Head of caudate nucleus (tissue), 42 donors: ENCODE results near the gene STK32B.

Experiments
- DNase-seq, 42 donors: peaks; one replicate each; pipeline versions ENCODE4 v3.0.0 to v3.0.0-alpha.2; 2020 to 2021; ENCODE audit warnings: mixed read lengths in 7 of 42
- intact Hi-C: fragments of 100-400 bp; cut with DNase I; formaldehyde crosslinking; loops from one replicate; pipeline ENCODE4 v1.15.0; 2022

Gene STK32B

GRCh38 chr4:5185551-5185950 lies 134.3 kb downstream of the STK32B start:
- no peak for DNase-seq
- intact Hi-C loops = no loop called here

DNA sequence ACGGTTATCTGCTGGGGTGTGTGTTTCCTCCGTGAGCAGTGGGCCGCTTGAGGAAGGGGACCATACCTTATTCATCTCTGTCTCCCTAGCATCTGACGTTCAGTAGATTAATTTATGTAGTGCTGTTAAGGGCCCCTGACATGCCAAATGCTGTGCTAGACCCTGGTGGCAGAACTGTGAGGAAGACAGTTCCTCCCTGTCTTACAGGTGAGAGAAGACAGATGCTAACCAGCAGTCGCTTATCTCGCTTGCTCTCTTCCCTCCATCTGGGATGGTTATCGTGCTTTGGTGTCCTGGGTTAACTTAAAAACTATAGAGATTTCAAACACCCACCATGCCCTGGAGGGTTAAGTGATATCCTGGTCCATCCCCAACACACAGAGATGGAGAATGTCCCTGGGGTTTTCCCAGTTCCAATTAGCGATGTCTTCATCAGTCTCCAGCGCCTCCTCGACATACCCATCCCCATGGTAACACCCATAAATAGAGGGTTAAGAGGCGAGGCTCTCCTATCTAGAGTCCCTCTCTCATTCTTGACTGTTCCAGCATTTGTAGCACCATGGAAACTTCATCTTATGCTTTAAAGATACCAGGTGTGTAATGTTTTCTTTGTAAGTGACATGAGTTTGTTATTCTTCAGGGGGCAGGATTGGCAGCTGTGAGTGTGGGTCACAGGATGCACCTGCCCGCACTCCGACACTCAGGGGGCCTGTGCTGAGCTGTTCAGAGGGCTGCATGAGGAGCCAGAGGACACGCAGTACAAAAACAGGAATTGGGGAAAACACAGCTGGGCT lies 135.2 kb downstream of the STK32B start:
- no peak for DNase-seq
- intact Hi-C loops = no loop called here

- intact Hi-C loops = no loop called here
- no peak for DNase-seq
Observed at GRCh38 chr4:5188130-5188529, 136.8 kb downstream of the STK32B start.

DNA sequence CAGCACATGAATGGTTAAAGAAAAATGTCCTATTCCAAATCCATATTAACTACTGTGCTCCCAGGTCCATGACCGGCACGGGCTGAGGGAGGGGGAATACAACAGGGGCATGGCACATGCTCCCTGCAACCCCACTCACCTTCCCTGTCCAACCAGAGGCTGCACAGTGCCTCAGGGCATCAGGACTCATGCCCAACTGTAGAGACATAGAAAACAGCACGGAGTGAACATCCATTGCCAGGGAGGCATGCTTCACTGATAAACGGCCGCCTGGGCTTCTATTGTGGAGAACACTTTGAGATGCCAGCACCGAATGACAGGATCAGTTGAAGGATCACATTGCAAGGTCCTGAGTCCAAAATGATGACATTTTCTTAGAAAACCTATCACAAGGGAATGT lies 140.6 kb downstream of the STK32B start:
- no peak for DNase-seq
- intact Hi-C loops = no loop called here

GRCh38 chr4:5192271-5192670 lies 141.0 kb downstream of the STK32B start:
- intact Hi-C loops = no loop called here
- no peak for DNase-seq

DNA sequence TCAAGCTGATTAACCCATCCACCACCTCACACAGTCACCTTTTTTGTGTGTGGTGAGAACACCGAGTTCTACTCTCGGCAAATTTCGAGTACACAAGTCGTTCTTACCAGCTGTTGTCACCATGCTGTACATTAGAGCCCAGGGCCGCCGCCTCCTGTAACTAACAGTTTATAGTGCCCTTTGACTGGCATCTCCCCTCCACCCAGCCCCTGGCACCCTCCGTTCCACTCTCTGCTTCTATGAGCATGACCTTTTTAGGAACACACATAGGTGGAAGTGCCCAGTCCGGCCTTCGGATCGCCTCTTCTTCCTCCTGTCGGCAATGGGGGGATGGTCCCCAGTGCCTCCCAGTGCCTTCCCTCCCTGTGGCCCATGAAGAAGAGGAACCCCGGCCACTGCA lies 141.4 kb downstream of the STK32B start:
- intact Hi-C loops = no loop called here
- DNase-seq = no peak

DNA sequence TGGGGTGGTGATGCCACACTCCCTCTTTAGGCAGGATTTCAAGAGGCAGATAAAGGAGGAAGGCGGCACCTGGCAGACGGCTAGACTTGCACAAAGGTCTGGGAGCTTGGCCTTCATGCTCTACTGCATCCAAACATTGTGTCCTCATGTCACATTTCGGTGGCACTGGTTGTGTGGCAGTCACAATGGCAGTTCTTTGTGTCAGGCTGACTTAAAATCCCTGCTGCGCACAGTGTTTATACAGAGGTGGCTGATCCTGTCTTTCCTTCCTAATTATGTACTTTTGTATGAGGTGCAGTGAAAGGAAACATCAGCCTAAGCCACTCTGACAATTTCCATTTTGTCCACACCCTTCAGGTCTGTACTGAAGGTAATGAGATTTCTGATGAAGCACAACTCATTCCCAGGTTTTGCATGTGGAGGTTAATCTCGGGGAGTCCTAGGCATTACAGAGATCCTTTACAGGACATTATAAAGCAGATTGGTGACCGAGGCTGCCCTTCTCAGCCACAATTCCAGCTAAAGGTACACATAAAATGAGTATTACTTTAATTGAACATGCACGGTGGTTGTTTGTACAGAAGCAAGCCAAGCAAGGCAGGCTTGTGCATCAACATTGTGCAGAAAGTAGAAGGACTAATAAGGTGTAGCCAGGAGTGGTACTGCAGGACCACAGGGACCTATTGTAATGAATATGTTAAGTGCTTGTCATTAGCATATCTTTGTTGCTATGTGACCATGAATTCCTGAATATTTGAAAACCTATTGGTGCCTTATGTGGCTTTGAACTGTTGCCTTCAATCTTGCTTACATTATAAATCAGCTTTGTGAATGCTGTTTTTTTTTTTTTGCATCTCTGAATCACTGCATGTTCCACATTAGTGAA lies 147.6 kb downstream of the STK32B start:
- DNase-seq = no peak
- intact Hi-C loops = no loop called here

DNA sequence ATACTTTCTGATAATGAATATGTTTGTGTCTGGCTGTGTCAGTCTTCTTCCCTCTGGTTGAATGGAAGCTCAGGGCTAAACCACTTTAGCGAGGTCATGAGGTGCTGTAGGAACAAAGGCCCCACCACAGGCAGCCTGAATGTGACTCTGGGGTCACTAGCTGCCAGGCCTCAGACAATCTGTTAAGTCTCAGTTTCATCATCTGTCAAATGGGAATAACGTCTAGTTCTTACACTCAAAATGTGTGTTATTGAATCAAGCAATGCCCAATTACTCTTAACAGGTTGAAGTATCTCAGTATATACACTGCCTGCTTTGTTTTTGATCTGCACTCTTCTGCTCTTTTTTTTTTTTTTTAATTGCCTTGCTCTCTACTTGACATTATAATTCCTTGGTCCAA lies 148.6 kb downstream of the STK32B start:
- no peak for DNase-seq
- intact Hi-C loops = no loop called here

DNA sequence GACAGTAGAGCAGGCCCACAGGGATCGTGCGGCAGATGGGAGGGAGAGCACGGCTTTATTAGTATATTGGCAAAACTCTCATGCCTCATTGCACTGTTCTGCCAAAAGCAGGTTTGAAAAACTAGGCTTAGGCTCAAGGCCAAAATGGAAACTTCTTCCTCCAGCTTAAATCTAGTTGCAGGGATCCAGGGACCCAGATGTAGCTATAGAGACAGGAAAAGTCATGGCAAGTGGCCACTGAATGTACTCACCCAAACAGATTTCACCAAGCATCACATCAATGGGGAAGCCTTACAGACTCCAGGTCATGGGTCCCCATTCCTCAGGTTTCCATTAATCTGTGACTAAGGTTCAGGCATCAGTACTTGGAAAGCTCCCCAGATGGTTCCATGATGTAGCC lies 149.2 kb downstream of the STK32B start:
- intact Hi-C loops = no loop called here

DNA sequence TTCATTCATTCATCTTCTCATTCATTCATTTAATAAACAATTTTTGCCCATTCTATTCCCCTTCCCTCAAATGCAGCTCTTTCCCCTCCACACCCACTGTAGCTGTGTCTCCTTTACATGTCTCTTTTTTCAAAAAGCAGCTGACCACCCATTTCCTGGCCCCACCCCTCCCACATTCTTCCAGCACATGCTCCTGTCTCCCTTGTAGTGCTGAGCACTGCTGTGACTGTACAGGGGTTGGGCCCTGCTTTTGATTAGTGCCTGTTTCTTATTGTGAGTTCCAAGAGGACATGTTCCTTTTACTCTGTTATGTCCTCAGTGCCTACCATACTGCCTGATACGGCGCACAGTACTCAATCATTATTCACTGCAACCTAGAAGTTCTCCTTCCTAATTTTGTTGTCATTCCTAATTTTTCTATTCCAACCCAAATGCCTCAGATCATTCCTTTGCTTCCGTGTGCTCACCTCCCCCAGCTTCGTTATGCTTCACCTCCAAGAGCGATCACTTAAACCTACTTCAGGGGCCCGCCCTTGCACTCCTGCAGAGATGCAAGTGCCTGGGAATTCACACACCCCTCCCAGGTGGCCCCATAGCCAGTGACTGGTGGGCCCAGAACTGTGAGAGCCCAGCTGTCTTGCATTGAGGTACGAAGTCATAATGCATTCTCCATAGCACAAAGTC lies 152.2 kb downstream of the STK32B start:
- no peak for DNase-seq
- intact Hi-C loops = no loop called here

More for the DNA sequence above, 149.2 kb downstream of the STK32B start:
- DNase-seq = no peak

- peak in 1 of 42 donors; percentile 5 for DNase-seq
- intact Hi-C loops = no loop called here
Observed at GRCh38 chr4:5203993-5204310, 152.7 kb downstream of the STK32B start.

DNA sequence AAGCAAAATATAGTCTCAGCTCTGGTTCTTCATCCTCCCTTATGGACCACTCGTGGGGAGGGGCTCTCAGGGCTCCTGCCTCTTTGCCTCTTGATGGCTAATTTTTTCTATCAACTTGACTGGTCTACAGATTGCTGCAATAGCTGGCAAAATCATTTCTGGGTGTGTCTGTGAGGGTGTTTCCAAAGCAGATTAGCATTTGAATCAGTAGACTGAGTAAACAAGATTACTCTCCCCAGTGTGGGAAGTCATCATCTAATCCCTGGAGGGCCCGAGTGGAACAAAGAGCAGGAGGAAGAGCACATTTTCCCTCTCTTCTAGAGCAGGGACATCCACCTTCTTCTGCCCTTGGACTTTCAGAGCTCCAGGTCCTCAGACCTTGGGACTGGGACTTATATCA lies 153.5 kb downstream of the STK32B start:
- intact Hi-C loops = no loop called here
- no peak for DNase-seq

- DNase-seq = peak; percentile 55 to 94 (median 76)
- intact Hi-C loops = no loop called here
Observed at GRCh38 chr4:5206016-5206790, 154.9 kb downstream of the STK32B start.

GRCh38 chr4:5209862-5210261 lies 158.6 kb downstream of the STK32B start:
- no peak for DNase-seq
- intact Hi-C loops = no loop called here

DNA sequence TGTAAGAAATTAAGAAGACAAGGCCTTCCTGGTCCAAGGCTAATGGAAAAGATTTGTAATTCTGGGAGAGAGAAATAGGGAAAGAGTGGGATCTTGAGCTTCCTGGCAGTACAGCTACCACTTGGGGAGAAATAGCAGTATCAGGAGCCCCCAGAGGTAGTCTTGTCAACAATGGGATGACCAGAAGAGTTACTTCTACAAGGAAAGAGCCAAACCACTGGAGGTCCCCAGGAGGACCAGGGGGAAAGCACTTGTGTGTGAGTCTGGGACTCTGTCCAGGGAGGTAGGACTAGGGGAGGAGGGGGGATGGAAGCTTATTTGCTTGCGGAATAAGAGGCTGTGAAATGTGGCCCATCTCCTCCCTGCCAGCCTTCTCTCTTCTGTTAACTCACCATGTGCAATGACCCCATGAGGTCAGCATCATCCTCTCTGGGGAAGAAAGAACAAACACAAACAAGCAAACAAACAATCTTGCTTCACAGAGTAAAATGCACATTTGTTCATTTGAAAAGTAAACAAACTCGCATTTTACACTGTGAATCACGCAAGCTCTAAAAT lies 160.1 kb downstream of the STK32B start:
- DNase-seq = no peak
- intact Hi-C loops = no loop called here

DNA sequence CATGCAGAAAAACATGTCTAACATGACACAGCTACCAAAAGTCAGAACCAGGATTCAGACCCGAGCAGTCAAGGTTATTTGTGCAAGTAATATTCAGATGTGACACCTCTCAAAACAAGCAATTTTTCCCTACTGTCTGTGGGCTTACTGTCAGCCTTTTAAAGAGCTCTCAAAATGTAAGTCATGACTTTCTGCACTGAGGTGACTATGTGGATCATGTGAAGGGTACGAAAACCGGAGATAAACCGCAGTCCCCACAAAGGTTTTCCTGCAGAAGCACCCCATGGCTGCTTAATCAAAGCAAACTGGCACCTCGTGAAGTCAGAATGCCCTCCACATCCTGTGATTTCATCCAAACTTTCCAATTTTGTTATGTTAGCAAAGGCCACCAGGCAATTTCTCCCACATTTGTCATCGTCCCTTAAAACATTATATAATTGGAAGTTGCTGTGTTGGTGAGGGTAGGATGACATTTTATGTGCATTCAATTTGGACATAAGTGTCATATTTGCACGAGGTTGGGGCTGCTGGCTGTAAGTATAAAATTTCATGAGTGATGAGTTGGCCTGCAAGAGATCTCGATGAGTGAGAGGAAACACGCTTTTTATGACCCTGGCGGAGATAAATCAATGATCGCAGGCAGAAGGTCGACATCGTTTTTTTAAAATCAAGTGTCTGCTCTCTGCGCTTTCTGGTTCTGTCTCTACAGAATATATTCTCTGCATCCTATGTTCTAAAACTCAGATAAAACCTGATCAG lies 161.2 kb downstream of the STK32B start:
- no peak for DNase-seq
- intact Hi-C loops = no loop called here

DNA sequence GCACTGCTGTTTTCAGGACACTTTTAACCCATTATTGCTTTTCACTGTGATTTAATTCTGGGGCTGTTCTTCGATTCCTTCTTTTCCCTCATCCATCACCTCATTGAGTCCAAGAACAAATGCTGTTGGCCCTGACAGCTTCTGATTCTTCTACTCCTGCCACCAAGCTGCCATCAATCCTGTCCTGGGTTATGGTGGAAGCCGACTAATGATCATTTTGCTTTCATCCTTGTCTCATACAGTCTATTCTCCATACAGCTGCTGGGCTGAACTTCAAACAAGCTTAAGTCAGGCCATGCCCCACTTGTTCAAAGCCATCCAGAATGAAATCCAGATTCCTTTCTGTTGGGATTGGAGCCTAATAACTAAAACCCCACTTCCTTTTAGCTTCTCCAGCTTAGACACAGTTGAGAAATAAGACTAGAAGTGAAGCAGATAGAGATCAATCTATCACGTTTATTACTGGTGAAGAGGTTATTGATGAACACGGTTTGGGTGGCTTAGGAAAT lies 161.9 kb downstream of the STK32B start:
- intact Hi-C loops = no loop called here
- no peak for DNase-seq

GRCh38 chr4:5215321-5215720 lies 164.0 kb downstream of the STK32B start:
- intact Hi-C loops = no loop called here

More at GRCh38 chr4:5215321-5215720, 164.0 kb downstream of the STK32B start:
- no peak for DNase-seq
